ENCODE data around the gene ZKSCAN5. TPM values are rescaled to one million over a fixed set of nuclear protein-coding genes. Genes with fewer than 3 reads are reported as not detected.

The ZKSCAN5 gene
- total RNA-seq, 2 donors from 2014 or later: 14.9 to 18.2 TPM

DNA sequence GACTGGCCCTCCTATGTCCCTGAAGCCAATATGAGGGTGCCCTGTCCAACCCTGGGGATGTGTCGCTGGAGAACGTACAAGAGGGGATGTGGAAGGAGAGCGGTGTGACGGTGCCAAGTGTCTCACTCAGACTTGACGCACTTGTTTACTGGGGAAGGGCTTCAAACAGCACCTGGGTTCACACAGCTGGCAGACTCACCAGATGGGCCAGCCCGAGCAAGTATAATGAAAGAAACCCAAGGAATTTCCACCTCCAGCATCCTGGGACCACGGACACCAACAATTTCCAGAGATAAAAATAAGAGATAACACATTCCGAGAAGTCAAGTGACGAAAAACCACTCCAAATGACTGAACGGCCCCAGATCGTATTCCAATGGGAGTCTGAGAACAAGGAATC is 43.8 kb upstream of the ZKSCAN5 start:
- Mint-ChIP-seq H3K27me3 (ENCODE audit: insufficient read depth) (no peaks in the 10 kb centered on the region), H3K36me3 (ENCODE audit: low read depth) (peaks cover 77% of the 10 kb centered on the region), H3K4me1 (peaks cover 5% of the 10 kb centered on the region), H3K27ac (no peak overlapping the region), H3K4me3 (no peak overlapping the region), H3K9me3 (peaks cover 3% of the 10 kb centered on the region)
- H3K9me3 ChIP-seq (ENCODE audit: control insufficient read depth, low read length): no peaks in the 10 kb centered on the region
- peaks cover 69% of the 10 kb centered on the region for H3K36me3 ChIP-seq (ENCODE audit: control insufficient read depth, insufficient read depth, low read length)
- no peaks in the 10 kb centered on the region for H3K27me3 ChIP-seq (ENCODE audit: control insufficient read depth, insufficient read depth, low read length, poor library complexity, severe bottlenecking)
- TF ChIP-seq, protein P1, sequence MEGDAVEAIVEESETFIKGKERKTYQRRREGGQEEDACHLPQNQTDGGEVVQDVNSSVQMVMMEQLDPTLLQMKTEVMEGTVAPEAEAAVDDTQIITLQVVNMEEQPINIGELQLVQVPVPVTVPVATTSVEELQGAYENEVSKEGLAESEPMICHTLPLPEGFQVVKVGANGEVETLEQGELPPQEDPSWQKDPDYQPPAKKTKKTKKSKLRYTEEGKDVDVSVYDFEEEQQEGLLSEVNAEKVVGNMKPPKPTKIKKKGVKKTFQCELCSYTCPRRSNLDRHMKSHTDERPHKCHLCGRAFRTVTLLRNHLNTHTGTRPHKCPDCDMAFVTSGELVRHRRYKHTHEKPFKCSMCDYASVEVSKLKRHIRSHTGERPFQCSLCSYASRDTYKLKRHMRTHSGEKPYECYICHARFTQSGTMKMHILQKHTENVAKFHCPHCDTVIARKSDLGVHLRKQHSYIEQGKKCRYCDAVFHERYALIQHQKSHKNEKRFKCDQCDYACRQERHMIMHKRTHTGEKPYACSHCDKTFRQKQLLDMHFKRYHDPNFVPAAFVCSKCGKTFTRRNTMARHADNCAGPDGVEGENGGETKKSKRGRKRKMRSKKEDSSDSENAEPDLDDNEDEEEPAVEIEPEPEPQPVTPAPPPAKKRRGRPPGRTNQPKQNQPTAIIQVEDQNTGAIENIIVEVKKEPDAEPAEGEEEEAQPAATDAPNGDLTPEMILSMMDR (conservative IDR thresholded peaks at IDR 0.05): no peak
- no peak overlapping the region for H3K9ac ChIP-seq (ENCODE audit: extremely low read depth, low read length, poor library complexity, severe bottlenecking)
- no peaks in the 10 kb centered on the region for H3K4me1 ChIP-seq (ENCODE audit: control insufficient read depth, insufficient read depth, low read length)
- no peak overlapping the region for H3K4me3 ChIP-seq (ENCODE audit: low read length)
- 95 to 100% methylated on average over 10 to 11 of the region's 11 CpGs for WGBS, 2 experiments (ENCODE audit: insufficient coverage in 1 of 2, insufficient read length in 1 of 2)
- H3K27ac ChIP-seq (ENCODE audit: low read depth, low read length): no peak overlapping the region
- no peak for DNase-seq

DNA sequence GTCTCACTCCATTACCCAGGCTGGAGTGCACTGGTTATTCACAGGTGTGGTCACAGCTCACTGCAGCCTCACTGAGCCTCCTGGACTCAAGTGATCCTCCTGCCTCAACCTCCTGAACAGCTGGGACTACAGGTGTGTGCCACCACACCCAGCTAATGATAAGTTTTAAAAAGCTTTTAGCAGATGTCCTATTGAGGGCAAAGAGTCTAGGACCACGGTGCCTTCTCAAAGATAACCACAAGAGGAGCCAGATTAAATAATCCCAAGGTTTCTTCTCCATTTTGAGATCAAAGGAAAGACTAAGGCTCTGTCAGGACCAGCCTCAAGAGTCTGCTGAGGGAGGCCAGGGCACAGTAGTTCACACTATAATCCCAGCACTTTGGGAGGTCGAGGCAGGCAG is 43.2 kb upstream of the ZKSCAN5 start:
- H3K27me3 Mint-ChIP-seq (ENCODE audit: insufficient read depth): no peaks in the 10 kb centered on the region
- H3K4me1 ChIP-seq (ENCODE audit: control insufficient read depth, insufficient read depth, low read length): no peaks in the 10 kb centered on the region
- H3K4me3 Mint-ChIP-seq: no peak overlapping the region

DNA sequence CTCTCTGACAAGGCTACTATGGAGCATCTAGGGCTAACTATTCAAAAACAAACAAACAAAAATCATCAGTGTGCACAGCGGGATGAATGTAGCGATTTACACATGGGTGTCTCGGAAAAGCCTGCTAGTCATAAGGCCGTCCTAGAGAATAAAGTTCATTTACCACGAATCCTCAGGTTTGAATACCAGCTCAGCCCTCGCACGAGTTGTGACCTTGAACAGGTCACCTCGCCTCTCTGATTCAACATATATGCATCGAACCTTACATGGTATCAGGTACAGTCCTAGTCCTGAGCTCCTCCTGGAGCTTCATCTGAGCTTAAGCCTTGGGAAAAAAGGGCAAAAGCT is 39.1 kb upstream of the ZKSCAN5 start:
- Mint-ChIP-seq H3K27me3 (ENCODE audit: insufficient read depth) (peaks cover 2% of the 10 kb centered on the region), H3K9me3 (no peaks in the 10 kb centered on the region), H3K36me3 (ENCODE audit: low read depth) (peaks cover 36% of the 10 kb centered on the region), H3K4me1 (peaks cover 9% of the 10 kb centered on the region), H3K27ac (peak overlapping the region; percentile 97), H3K4me3 (peak overlapping the region; percentile 86)
- H3K9ac ChIP-seq (ENCODE audit: extremely low read depth, low read length, poor library complexity, severe bottlenecking): peak overlapping the region; percentile 92
- H3K27ac ChIP-seq (ENCODE audit: low read depth, low read length): no peak overlapping the region
- TF ChIP-seq, protein P1 (conservative IDR thresholded peaks at IDR 0.05): no peak
- no peak for DNase-seq
- peaks cover 23% of the 10 kb centered on the region for H3K36me3 ChIP-seq (ENCODE audit: control insufficient read depth, insufficient read depth, low read length)
- H3K4me1 ChIP-seq (ENCODE audit: control insufficient read depth, insufficient read depth, low read length): no peaks in the 10 kb centered on the region
- H3K27me3 ChIP-seq (ENCODE audit: control insufficient read depth, insufficient read depth, low read length, poor library complexity, severe bottlenecking): no peaks in the 10 kb centered on the region
- H3K4me3 ChIP-seq (ENCODE audit: low read length): peak overlapping the region; percentile 94
- H3K9me3 ChIP-seq (ENCODE audit: control insufficient read depth, low read length): no peaks in the 10 kb centered on the region
- 14 to 30% methylated on average over 5 to 9 of the region's 9 CpGs for WGBS, 2 experiments (ENCODE audit: insufficient coverage in 1 of 2, insufficient read length in 1 of 2)

More for the DNA sequence above, 43.2 kb upstream of the ZKSCAN5 start:
- Mint-ChIP-seq H3K4me1 (peaks cover 5% of the 10 kb centered on the region), H3K9me3 (peaks cover 3% of the 10 kb centered on the region), H3K27ac (no peak overlapping the region), H3K36me3 (ENCODE audit: low read depth) (peaks cover 72% of the 10 kb centered on the region)
- TF ChIP-seq, protein P1 (conservative IDR thresholded peaks at IDR 0.05): peak; percentile 45
- Histone ChIP-seq H3K27ac (ENCODE audit: low read depth, low read length) (no peak overlapping the region), H3K36me3 (ENCODE audit: control insufficient read depth, insufficient read depth, low read length) (peaks cover 64% of the 10 kb centered on the region), H3K9me3 (ENCODE audit: control insufficient read depth, low read length) (no peaks in the 10 kb centered on the region), H3K4me3 (ENCODE audit: low read length) (no peak overlapping the region), H3K27me3 (ENCODE audit: control insufficient read depth, insufficient read depth, low read length, poor library complexity, severe bottlenecking) (no peaks in the 10 kb centered on the region), H3K9ac (ENCODE audit: extremely low read depth, low read length, poor library complexity, severe bottlenecking) (no peak overlapping the region)
- WGBS, 2 experiments (ENCODE audit: insufficient coverage in 1 of 2, insufficient read length in 1 of 2): 90 to 94% methylated on average over 2 of the region's 2 CpGs
- DNase-seq: no peak

Data from endodermal cell (in vitro differentiated cells).